ENCODE data around the gene SLC16A13. TPM values are rescaled to one million over a fixed set of nuclear protein-coding genes. Genes with fewer than 3 reads are reported as not detected.
"Not testable (repeated sequence)": the region's sequence is repeated elsewhere in the genome, so short reads cannot be mapped to it uniquely, and the experiment has no call there.

Gene SLC16A13
- total RNA-seq, 1 donor from 2014 or later, result 1.7 TPM

DNA sequence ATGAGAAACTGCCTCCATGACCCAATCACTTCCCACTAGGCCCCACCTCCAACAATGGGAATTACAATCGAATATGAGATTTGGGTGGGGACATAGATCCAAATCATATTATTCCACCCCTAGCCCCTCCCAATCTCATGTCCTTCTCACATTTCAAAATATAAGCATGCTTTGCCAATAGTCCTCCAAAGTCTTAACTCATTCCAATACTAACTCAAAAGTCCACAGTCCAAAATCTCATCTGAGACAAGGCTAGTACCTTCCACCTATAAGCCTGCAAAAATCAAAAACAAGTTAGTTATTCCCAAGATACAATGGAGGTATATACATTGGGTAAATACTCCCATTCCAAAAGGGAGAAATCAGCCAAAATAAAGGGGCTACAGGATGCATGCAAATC, 31.4 kb downstream of the SLC16A13 start:
- DNase-seq, result no peak

DNA sequence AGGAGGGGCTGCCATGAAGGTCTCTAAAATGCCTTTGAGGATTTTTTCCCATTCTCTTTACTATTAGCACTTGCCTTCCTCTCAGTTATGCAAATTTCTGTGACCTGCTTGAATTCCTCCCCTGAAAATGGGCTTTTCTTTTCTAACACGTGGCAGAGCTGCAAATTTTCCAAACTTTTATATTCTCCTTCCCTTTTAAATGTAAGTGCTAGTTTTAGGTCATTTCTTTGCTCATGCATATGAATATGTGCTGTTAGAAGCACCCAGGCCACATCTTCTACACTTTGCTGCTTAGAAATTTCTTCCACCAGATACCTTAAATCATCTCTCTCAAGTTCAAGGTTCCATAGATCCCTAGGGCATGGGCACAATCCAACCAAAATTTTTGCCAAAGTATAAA, 32.5 kb downstream of the SLC16A13 start:
- DNase-seq, result no peak

DNA sequence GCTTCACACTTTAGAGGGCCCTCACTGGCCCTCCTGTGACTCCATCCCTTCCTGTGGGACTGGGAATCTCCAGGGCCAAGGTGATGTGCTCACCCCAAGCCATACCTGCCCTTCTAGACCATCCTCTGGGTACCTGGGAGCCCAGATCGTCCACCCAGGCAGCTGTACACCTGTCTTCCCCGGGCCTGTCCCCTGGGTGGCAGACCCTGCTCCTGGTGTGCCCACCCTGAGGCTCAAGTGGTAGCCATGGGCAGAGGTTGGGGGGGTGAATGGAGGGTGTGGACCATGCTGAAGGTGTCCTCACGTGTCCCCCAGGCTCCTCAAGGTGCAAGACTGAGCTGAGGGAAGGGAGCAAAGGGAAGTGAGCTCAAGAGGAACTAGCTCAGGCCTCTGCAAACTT, 34.9 kb downstream of the SLC16A13 start:
- DNase-seq, result no peak

DNA sequence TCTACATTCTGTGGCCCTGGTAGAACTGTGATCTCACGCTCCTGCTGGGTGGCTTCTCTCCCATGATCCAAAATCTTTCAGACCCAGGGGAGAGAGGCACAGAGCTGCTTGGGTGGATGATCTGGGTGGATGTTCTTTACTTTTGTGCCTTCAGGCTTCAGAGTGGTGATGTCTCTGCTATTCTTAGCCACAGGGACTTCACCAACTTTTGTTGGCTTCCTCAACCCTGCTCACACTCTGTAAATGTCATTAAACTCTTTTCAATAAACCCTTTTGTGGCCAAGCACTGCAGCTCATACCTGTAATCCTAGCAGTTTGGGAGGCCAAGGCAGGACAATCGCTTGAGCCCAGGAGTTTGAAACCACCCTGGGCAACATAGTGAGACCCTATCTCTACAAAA, 36.6 kb downstream of the SLC16A13 start:
- no peak for DNase-seq

DNA sequence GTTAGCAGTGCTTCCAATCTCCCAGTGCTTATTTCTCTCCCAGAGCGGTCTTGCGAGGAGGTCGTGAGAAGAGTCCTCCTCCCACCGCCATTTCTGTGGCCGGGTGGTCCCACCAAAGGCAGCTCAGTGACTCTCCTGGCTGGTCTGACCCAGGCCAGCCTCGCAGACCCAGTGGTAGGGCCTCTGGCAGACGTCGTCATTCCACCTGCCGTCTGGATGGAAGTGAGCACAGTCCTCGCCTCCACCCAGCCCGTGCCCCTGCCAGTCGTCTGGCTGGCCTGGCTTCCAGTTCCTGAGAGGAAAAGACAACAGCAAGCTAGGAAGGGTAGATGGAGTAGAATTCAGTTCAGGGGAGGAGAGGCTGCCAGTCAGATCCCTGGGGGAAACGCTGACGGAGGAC, 39.1 kb downstream of the SLC16A13 start:
- no peak for DNase-seq

DNA sequence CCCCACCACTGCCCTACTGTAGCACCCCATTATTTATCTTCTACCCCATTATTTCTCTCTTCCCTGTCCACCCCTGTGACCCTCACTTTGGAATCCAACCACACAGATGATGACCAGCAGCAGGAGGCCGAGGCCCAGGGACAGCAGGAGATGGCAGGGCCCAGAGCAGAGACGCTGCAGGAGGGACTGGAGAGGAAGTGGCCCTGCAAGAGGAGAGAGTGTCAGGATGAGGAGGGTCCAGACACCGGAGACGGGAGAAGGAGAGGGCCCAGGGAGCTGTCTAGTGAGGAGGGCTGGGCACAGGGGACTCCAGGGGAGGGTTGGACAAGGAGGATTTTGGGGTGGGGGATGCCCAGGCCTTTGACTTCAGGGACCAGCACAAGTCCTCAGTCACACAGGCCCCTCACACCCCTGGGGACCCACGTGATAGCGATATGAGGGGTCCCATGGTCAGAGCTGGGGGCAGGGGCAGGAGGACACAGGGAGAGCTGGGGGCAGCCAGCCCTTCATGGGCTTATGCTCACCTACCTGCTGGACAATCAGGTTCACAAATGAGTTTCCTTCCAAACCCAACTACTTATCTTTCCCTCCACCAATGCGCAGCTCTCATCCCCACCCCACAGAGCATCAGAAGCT, 42.2 kb downstream of the SLC16A13 start:
- no peak for DNase-seq

DNA sequence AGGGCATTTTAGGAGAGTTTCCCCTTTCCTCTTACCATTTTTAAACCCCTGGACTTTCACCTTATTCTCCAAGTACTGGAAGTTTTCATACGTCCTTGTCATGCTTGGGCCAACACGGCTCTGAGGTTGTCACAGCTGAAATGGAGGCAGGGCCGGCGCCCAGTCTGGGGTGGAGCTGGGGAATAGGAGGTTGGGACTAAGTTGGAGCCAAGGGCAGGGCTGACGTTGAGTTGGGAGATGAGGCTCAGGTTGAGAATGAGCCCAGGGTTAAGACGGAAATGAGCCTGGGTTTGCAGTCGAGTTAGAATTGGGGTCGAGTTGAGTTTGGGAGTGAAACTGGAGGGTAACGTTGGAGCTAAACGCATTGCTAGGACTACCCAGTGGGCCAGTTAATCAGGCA, 42.9 kb downstream of the SLC16A13 start:
- DNase-seq, result no peak

DNA sequence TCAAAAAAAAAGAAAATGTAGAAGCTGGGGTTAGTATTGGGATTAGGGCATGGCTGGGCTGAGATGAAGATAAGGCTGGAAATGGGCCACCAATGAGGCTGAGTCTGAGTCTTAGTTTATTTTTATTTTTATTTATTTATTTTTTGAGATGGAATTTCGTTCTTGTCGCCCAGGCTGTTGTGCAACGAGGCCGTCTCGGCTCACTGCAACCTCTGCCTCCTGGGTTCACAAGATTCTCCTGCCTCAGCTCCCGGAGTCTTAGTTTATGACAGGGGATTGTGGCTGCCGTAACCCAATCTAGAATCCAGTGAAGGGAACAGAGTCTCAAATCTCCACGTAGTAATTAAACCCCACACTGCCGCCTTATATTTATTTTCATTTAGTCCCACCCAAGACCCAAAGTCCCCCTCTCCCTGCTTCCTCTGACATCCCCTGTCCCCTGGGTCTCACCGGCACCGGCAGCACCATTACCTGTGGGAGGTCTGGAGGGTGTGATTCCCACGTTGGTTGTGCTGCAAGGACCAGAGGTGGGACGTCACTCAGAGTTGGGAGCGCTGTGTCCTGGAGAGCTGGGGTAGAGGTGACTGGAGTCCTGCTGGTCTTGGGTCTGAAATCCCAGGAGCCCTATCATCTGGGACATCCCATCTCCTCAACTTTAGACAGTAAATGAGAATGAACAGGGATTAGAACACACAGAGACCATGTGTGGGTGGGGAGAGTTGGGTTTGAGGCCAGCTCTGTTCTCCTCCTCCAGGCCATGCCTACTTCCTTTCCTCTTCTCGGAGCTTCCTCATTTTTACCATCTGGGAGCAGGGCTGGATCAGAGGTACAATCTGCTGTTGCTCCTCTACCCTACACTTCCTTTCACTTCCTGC, 44.0 kb downstream of the SLC16A13 start, which contains the start of gene CLEC10A:
Gene CLEC10A (minus strand): TSS at position 671 of the 875 bp plus-strand sequence. CDS start 1,439 bp downstream, outside the sequence.
- no peak for DNase-seq

DNA sequence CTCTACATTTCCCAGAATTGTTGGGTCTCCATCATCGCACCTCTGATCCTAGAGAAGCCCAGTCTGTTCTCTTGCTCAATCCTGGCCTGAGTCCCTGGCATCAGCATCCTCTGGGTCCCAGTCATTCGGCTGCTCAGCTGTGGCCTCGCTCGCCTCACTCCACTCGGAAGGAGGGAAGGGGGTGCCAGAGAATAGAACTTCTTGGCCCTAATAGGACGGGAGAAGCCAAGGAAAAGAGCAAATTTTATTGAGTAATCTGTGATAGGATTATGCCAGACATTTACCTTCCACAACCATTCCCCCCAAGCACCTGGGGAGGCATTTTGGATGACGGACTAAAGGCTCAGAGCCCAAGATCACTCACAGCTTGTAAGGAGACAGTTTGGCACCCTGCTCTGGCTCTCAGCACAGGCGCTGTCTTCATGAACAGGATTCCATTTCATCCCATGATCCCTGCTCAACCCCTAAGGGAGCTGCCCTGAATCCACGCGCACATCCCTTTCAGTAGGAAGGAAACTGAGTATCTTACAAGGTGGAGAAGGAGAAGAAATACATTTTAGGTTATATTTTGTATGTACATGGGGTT, 44.7 kb downstream of the SLC16A13 start:
- DNase-seq, result no peak

DNA sequence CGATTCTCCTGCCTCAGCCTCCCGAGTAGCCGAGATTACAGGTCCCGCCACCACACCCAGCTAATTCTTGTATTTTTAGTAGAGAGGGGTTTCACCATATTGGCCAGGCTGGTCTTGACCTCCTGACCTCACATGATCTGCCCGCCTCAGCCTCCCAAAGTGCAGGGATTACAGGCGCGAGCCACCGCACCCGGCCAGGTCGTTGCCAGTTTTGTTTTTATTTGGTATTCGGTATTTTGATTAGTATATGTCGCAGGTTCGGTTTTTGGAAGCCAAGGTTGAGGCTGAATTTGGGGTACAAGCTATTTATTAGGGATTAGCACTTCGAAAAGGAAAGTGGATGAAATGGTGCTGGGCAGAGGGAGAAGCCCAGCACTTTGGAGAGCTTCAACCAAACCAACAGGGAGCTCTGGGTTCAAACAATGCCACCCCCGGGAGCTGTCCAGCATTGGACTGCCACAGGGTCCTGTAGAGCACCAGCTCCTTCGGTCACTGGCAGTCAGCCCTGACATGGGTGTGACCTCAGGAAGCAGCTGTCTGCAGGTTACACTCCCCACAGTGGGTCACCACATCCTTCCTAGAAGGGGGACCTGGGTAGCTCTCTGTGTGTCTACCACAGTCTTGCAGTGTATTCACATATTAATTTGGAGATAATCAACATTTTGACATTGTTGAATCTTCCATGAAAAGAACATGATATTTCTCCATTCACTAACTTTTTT, 45.7 kb downstream of the SLC16A13 start:
- DNase-seq, result peak; percentile 19

DNA sequence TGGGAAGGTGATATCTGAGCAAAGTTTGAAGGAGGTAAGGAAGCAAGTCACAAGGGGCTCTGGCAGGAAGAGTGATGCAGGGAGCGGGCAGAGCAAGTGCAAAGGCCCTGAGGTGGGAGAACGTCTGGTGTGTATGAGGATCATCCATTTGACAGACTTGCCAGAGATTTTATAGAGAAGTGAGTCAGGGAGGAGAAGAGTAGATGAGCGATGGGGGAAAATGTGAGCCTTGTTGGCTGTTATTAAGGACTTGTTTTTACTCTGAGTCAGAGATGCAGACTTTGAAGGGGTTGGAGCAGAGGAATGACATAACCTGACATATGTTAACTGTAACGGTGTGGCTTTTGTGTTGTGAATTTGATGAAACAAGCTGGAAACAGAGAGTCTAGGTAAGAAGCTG, 47.8 kb downstream of the SLC16A13 start:
- no peak for DNase-seq

DNA sequence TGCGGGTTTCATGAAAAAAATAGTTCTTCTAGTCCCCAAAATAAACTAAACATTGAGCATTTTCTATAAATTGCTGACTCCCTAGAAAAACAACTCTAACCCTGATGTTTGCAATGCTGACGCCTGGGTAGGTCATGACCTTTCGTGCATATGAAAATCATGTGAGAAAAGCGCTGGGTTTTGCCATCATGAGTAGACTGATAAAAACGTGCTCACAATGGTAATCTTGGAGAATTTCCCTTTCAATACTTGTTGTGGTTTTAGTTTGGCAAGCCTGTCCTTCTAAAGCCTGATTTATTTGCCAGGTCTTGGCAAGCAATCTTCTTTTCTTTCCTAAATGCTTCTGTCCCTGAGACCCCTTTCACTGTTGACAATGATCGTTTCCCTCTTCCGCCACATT, 48.3 kb downstream of the SLC16A13 start:
- peak; percentile 27 for DNase-seq

DNA sequence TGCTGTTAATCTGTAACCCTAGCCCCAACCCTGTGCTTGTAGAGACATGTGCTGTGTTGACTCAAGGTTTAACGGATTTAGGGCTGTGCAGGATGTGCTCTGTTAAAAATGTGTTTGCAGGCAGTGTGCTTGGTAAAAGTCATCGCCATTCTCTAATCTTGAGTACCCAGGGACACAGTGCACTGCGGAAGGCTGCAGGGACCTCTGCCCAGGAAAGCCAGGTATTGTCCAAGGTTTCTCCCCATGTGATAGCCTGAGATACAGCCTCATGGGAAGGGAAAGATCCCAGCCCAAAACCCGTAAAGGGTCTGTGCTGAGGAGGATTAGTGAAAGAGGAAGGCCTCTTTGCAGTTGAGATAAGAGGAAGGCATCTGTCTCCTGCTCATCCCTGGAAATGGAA, 52.6 kb downstream of the SLC16A13 start:
- DNase-seq, result not testable (repeated sequence)

DNA sequence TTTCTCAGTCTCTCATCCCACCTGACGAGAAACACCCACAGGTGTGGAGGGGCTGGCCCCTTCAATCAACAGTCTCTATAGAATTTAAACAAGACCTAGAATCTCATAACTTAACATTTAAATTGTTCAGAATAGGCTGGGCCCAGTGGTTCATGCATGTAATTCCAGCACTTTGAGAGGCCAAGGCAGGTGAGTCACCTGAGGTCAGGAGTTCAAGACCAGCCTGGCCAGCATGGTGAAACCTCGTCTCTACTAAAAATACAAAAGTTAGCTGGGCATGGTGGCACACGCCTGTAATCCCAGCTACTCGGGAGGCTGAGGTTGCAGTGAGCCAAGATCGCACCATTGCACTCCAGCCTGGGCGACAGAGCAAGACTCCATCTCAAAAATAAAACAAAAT, 53.8 kb downstream of the SLC16A13 start:
- DNase-seq, result not testable (repeated sequence)

Other genes with a start within 250 kb of the SLC16A13 start
- gene TEKT1, start 204.3 kb upstream of the SLC16A13 start, total RNA-seq, result not detected in 2 replicates
- gene ALOX12, start 40.0 kb upstream of the SLC16A13 start, total RNA-seq, result not detected in 2 replicates
- gene RNASEK, start 23.4 kb upstream of the SLC16A13 start, total RNA-seq, result 28.1 and 47.9 TPM in 2 replicates
- 86.6 and 140 TPM in 2 replicates for gene BCL6B, start 13.0 kb upstream of the SLC16A13 start, total RNA-seq
- gene SLC16A11, start 8.1 kb downstream of the SLC16A13 start, total RNA-seq, result 1.1 and 1.5 TPM in 2 replicates
- gene CLEC10A, start 44.2 kb downstream of the SLC16A13 start, total RNA-seq, result 0.60 and 1.5 TPM in 2 replicates
- not detected in 2 replicates for gene ASGR2, start 78.8 kb downstream of the SLC16A13 start, total RNA-seq
- 9.5 and 18.2 TPM in 2 replicates for gene ASGR1, start 143.4 kb downstream of the SLC16A13 start, total RNA-seq
- gene DLG4, start 183.8 kb downstream of the SLC16A13 start, total RNA-seq, result 13.4 and 21.5 TPM in 2 replicates
- 196 and 385 TPM in 2 replicates for gene ACADVL, start 183.9 kb downstream of the SLC16A13 start, total RNA-seq
- 32.8 and 45.7 TPM in 2 replicates for gene DVL2, start 198.5 kb downstream of the SLC16A13 start, total RNA-seq
- gene PHF23, start 203.4 kb downstream of the SLC16A13 start, total RNA-seq, result 41.4 and 42.8 TPM in 2 replicates
- gene GABARAP, start 206.4 kb downstream of the SLC16A13 start, total RNA-seq, result 148 and 196 TPM in 2 replicates
- 25.2 and 56.5 TPM in 2 replicates for gene CTDNEP1, start 215.7 kb downstream of the SLC16A13 start, total RNA-seq
- gene ELP5, start 216.2 kb downstream of the SLC16A13 start, total RNA-seq, result 33.0 and 52.2 TPM in 2 replicates
- 2.4 and 5.3 TPM in 2 replicates for gene CLDN7, start 226.5 kb downstream of the SLC16A13 start, total RNA-seq
- 0.28 and 0.34 TPM in 2 replicates for gene SLC2A4, start 245.7 kb downstream of the SLC16A13 start, total RNA-seq